GM18907 (cell line): ENCODE data around the gene STK24.

ENCODE experiments used
- ATAC-seq: cut with Tn5 transposase; IDR thresholded peaks from one replicate; pipeline ENCODE4 v1.9.1; 2021; ENCODE audit warnings: mild to moderate bottlenecking, moderate library complexity; ENCODE audit not compliant: unreplicated experiment

Gene STK24

GRCh38 chr13:98514288-98514687 lies 62.6 kb downstream of the STK24 start:
- ATAC-seq: no peak

GRCh38 chr13:98513837-98514236 lies 63.1 kb downstream of the STK24 start:
- ATAC-seq: no peak

GRCh38 chr13:98512774-98513665 lies 63.9 kb downstream of the STK24 start:
- ATAC-seq: no peak

GRCh38 chr13:98511435-98511834 lies 65.5 kb downstream of the STK24 start:
- no peak for ATAC-seq

- ATAC-seq: no peak
Observed at GRCh38 chr13:98510156-98510509, 66.8 kb downstream of the STK24 start.

GRCh38 chr13:98509271-98510155 lies 67.4 kb downstream of the STK24 start:
- ATAC-seq: peak; percentile 56

GRCh38 chr13:98508685-98509084 lies 68.2 kb downstream of the STK24 start:
- ATAC-seq: no peak

GRCh38 chr13:98508280-98508679 lies 68.6 kb downstream of the STK24 start:
- peak; percentile 19 for ATAC-seq

- no peak for ATAC-seq
Observed at GRCh38 chr13:98507282-98507797, 69.6 kb downstream of the STK24 start.

- ATAC-seq: no peak
Observed at GRCh38 chr13:98506728-98507230, 70.1 kb downstream of the STK24 start.

- ATAC-seq: no peak
Observed at GRCh38 chr13:98506322-98506721, 70.6 kb downstream of the STK24 start.

GRCh38 chr13:98505217-98505616 lies 71.7 kb downstream of the STK24 start:
- no peak for ATAC-seq

GRCh38 chr13:98504371-98504963 lies 72.4 kb downstream of the STK24 start:
- ATAC-seq: peak; percentile 56

- ATAC-seq: peak; percentile 2
Observed at GRCh38 chr13:98504029-98504351, 72.9 kb downstream of the STK24 start.

GRCh38 chr13:98503175-98504028 lies 73.5 kb downstream of the STK24 start:
- no peak for ATAC-seq

GRCh38 chr13:98500963-98501421 lies 75.9 kb downstream of the STK24 start:
- ATAC-seq: peak; percentile 72

- no peak for ATAC-seq
Observed at GRCh38 chr13:98496966-98497365, 79.9 kb downstream of the STK24 start.

- ATAC-seq: no peak
Observed at GRCh38 chr13:98496479-98496791, 80.5 kb downstream of the STK24 start.

GRCh38 chr13:98495627-98496478 lies 81.1 kb downstream of the STK24 start:
- no peak for ATAC-seq
